ENCODE measurements around the gene UNC119.

- TF ChIP-seq CTCF (IDR thresholded peaks at IDR 0.05; ENCODE audit: poor library complexity, severe bottlenecking), result no peak
- peak; percentile 30 for TF ChIP-seq POLR2AphosphoS5 (IDR thresholded peaks at IDR 0.05)
- TF ChIP-seq EZH2 (IDR thresholded peaks at IDR 0.05; ENCODE audit: borderline replicate concordance, insufficient read depth, low read length, poor library complexity, severe bottlenecking), result no peak
- no peak for TF ChIP-seq TAF1 (IDR thresholded peaks at IDR 0.05; ENCODE audit: low read depth)
Measured at GRCh38 chr17:28576758-28577465, 24.5 kb upstream of the UNC119 start, which contains the start of gene ALDOC.

All from neural cell (in vitro differentiated cells).